ENCODE data around the gene PDGFA. TPM values are rescaled to one million over a fixed set of nuclear protein-coding genes. Genes with fewer than 3 reads are reported as not detected.

Gene PDGFA
- total RNA-seq, 1 experiment from 2014 or later, result 18.4 TPM

GRCh38 chr7:507623-508300 lies 11.9 kb downstream of the PDGFA start:
- Histone ChIP-seq H2AFZ (ENCODE audit: low read length) (no peak overlapping the region), H3K4me3 (ENCODE audit: low read length) (no peak overlapping the region), H4K20me1 (ENCODE audit: low read length) (no peaks in the 10 kb centered on the region), H3F3A (ENCODE audit: low read length, unreplicated experiment) (no peaks in the 10 kb centered on the region), H3K4me2 (ENCODE audit: low read length) (no peak overlapping the region), H3K27me3 (ENCODE audit: low read length) (no peaks in the 10 kb centered on the region), H3K9me3 (ENCODE audit: low read length) (no peaks in the 10 kb centered on the region), H3K27ac (ENCODE audit: low read length) (no peak overlapping the region), H3K79me2 (ENCODE audit: low read length) (no peaks in the 10 kb centered on the region), H3K36me3 (ENCODE audit: low read depth, low read length) (no peaks in the 10 kb centered on the region; the same call in 1 of the 2 replicates), H3K9ac (ENCODE audit: low read length) (no peak overlapping the region), H3K9me2 (replicated peaks; ENCODE audit: low read length) (no peaks in the 10 kb centered on the region), H3K4me1 (ENCODE audit: insufficient read depth, low read length) (no peaks in the 10 kb centered on the region)
- ChIA-PET CTCF (no interaction called here), POLR2A (ENCODE audit: unreplicated experiment) (no interaction called here)
- TF ChIP-seq EZH2 (IDR thresholded peaks at IDR 0.05; ENCODE audit: low read length, unreplicated experiment) (no peak), CTCF (conservative IDR thresholded peaks at IDR 0.05; ENCODE audit: low read depth, low read length) (no peak), EZH2phosphoT487 (IDR thresholded peaks at IDR 0.05; ENCODE audit: borderline replicate concordance, low read length) (no peak)
- ATAC-seq (no peak), DNase-seq (no peak)
- no TSS peak for BruUV-seq (replicated peaks)
- intact Hi-C loops (cut with micrococcal nuclease), result no loop called here

DNA sequence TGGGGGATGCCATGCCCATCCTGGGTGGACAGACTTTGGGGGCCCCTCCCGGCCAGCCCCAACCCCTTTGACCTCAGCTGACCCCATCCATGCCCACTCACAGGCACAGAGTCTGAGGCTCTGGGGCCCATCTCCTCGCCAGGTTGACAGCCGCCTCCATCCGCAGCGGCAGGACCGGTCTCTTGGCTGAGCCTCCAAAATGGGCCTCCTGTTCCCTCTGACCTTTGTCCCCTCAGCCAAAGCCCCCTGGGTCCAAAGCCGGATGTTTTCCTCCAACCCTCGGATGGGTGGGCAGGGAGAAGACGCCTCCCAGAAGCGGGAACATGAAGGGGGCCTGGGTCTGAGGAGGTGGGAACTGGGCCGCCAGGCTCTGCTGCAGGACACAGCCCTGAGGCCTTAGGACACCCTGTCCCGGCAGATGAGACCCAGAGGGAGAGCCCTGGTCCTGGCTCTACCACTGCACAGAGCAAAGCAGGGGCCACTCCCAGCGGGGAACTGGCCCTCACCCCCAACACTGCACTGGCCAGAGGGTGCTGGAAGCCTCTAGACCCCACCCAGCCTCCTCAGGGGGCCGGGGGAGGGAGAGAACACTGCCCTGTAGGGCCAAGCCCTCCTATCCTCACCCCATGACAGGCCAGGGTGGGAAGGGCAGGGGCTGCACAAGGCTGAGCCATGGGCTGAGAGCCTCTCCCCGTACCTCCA lies 12.6 kb downstream of the PDGFA start:
- Histone ChIP-seq H2AFZ (ENCODE audit: low read length) (no peak overlapping the region), H3K79me2 (ENCODE audit: low read length) (no peaks in the 10 kb centered on the region), H3K9me2 (replicated peaks; ENCODE audit: low read length) (no peaks in the 10 kb centered on the region), H3K4me1 (ENCODE audit: insufficient read depth, low read length) (no peaks in the 10 kb centered on the region), H3K9me3 (ENCODE audit: low read length) (no peaks in the 10 kb centered on the region), H3K4me2 (ENCODE audit: low read length) (no peak overlapping the region), H3K27me3 (ENCODE audit: low read length) (no peaks in the 10 kb centered on the region), H3F3A (ENCODE audit: low read length, unreplicated experiment) (no peaks in the 10 kb centered on the region), H3K27ac (ENCODE audit: low read length) (no peak overlapping the region), H3K9ac (ENCODE audit: low read length) (no peak overlapping the region), H4K20me1 (ENCODE audit: low read length) (no peaks in the 10 kb centered on the region), H3K36me3 (ENCODE audit: low read depth, low read length) (no peaks in the 10 kb centered on the region; the same call in 1 of the 2 replicates), H3K4me3 (ENCODE audit: low read length) (no peak overlapping the region)
- TF ChIP-seq CTCF (conservative IDR thresholded peaks at IDR 0.05; ENCODE audit: low read depth, low read length), result no peak
- TF ChIP-seq EZH2phosphoT487 (IDR thresholded peaks at IDR 0.05; ENCODE audit: borderline replicate concordance, low read length), result no peak
- no peak for TF ChIP-seq EZH2 (IDR thresholded peaks at IDR 0.05; ENCODE audit: low read length, unreplicated experiment)
- ATAC-seq (no peak), DNase-seq (no peak)
- BruUV-seq (replicated peaks), result no TSS peak
- POLR2A ChIA-PET (ENCODE audit: unreplicated experiment), result no interaction called here
- intact Hi-C loops (cut with micrococcal nuclease), result no loop called here
- CTCF ChIA-PET, result no interaction called here

- Histone ChIP-seq H3K9me3 (ENCODE audit: low read length) (no peaks in the 10 kb centered on the region), H3K27me3 (ENCODE audit: low read length) (no peaks in the 10 kb centered on the region), H3K4me3 (ENCODE audit: low read length) (no peak overlapping the region), H3K4me1 (ENCODE audit: insufficient read depth, low read length) (no peaks in the 10 kb centered on the region), H3K27ac (ENCODE audit: low read length) (no peak overlapping the region), H3K4me2 (ENCODE audit: low read length) (no peak overlapping the region), H3K9ac (ENCODE audit: low read length) (no peak overlapping the region), H2AFZ (ENCODE audit: low read length) (no peak overlapping the region), H3K9me2 (replicated peaks; ENCODE audit: low read length) (no peaks in the 10 kb centered on the region), H3F3A (ENCODE audit: low read length, unreplicated experiment) (no peaks in the 10 kb centered on the region), H3K36me3 (ENCODE audit: low read depth, low read length) (no peaks in the 10 kb centered on the region; the same call in 1 of the 2 replicates), H4K20me1 (ENCODE audit: low read length) (no peaks in the 10 kb centered on the region), H3K79me2 (ENCODE audit: low read length) (no peaks in the 10 kb centered on the region)
- ChIA-PET POLR2A (ENCODE audit: unreplicated experiment) (no interaction called here), CTCF (no interaction called here)
- BruUV-seq (replicated peaks), result no TSS peak
- intact Hi-C loops (cut with micrococcal nuclease), result no loop called here
- TF ChIP-seq CTCF (conservative IDR thresholded peaks at IDR 0.05; ENCODE audit: low read depth, low read length), result no peak
- TF ChIP-seq EZH2phosphoT487 (IDR thresholded peaks at IDR 0.05; ENCODE audit: borderline replicate concordance, low read length), result no peak
- no peak for TF ChIP-seq EZH2 (IDR thresholded peaks at IDR 0.05; ENCODE audit: low read length, unreplicated experiment)
- DNase-seq (no peak), ATAC-seq (no peak)
These were observed 13.2 kb downstream of the PDGFA start for GRCh38 chr7:506391-506831.

Data from PC-3 (cell line).